ENCODE data around the gene ANKRD40CL. TPM values are rescaled to one million over a fixed set of nuclear protein-coding genes. Genes with fewer than 3 reads are reported as not detected.

The ANKRD40CL gene
- total and polyA plus RNA-seq, 4 donors = not detected

- H3K27me3 ChIP-seq (ENCODE audit: control insufficient read depth in 4 of 4, insufficient read depth in 4 of 4, low read length in 3 of 4) = no peaks in the 10 kb centered on the region
- no peak overlapping the region for H3K27ac ChIP-seq (ENCODE audit: low read depth in 1 of 2, low read length in 2 of 2)
- H3K9me3 ChIP-seq (ENCODE audit: control insufficient read depth in 4 of 4, low read length in 3 of 4) = no peaks in the 10 kb centered on the region
- H3K36me3 ChIP-seq (ENCODE audit: control insufficient read depth in 4 of 4, insufficient read depth in 3 of 4, low read depth in 1 of 4, low read length in 3 of 4) = no peaks in the 10 kb centered on the region
- no peak overlapping the region for H3K4me3 ChIP-seq (ENCODE audit: low read depth in 1 of 3, low read length in 3 of 3)
- 94% methylated on average over 2 of the region's 2 CpGs for WGBS
- TF ChIP-seq CTCF (IDR thresholded peaks at IDR 0.05; ENCODE audit: low read depth, low read length, missing input control) (no peak), ZBTB33 (IDR thresholded peaks at IDR 0.05) (no peak), JUND (IDR thresholded peaks at IDR 0.05) (no peak), FOXA2 (IDR thresholded peaks at IDR 0.05) (no peak), RAD21 (IDR thresholded peaks at IDR 0.05) (no peak), MAX (IDR thresholded peaks at IDR 0.05) (no peak), FOXA1 (IDR thresholded peaks at IDR 0.05) (no peak), RXRA (IDR thresholded peaks at IDR 0.05) (no peak), YY1 (IDR thresholded peaks at IDR 0.05) (no peak), SP1 (IDR thresholded peaks at IDR 0.05) (no peak), HNF4A (conservative IDR thresholded peaks at IDR 0.05) (no peak), EGR1 (IDR thresholded peaks at IDR 0.05; ENCODE audit: low read depth in 2 of 2) (no peak), HNF4G (IDR thresholded peaks at IDR 0.05) (no peak), TAF1 (conservative IDR thresholded peaks at IDR 0.05) (no peak), ATF3 (IDR thresholded peaks at IDR 0.05) (no peak), NR2F2 (IDR thresholded peaks at IDR 0.05) (no peak), GABPA (IDR thresholded peaks at IDR 0.05 in 1 of 2, conservative IDR thresholded peaks at IDR 0.05 in 1 of 2) (no peak), REST (IDR thresholded peaks at IDR 0.05) (no peak)
- no peak for DNase-seq (ENCODE audit: low spot score)
- H3K9ac ChIP-seq (ENCODE audit: low read depth in 1 of 2, low read length in 2 of 2) = no peak overlapping the region
- peaks cover 3 to 11% (median 4%) of the 10 kb centered on the region in 4 donors for H3K4me1 ChIP-seq (ENCODE audit: control insufficient read depth in 4 of 4, insufficient read depth in 4 of 4, low read length in 3 of 4)
These were observed 16.6 kb upstream of the ANKRD40CL start for GRCh38 chr17:50783905-50784304.

Data from liver (tissue), 9 donors.